IPS-18c (cell line): ENCODE data around the gene ZDHHC21.
"Not testable (repeated sequence)": the region's sequence is repeated elsewhere in the genome, so short reads cannot be mapped to it uniquely, and the experiment has no call there.

Experiments
- H3K4me3 ChIP-seq: 2 replicates; pipeline ENCODE4 v1.7.0; 2013; ENCODE audit warnings: low read depth, mild to moderate bottlenecking, low read length, moderate library complexity; ENCODE audit not compliant: insufficient read depth
- H3K9me3 ChIP-seq: one replicate; pipeline ENCODE4 v1.6.1; 2013; ENCODE audit warnings: mild to moderate bottlenecking, low read length, moderate library complexity; ENCODE audit not compliant: control insufficient read depth, insufficient read depth

The ZDHHC21 gene

GRCh38 chr9:14690948-14691730 is 2.1 kb downstream of the ZDHHC21 start:
- Histone ChIP-seq H3K4me3 (no peak overlapping the region), H3K9me3 (no peaks in the 10 kb centered on the region)

GRCh38 chr9:14687042-14687719 is 6.1 kb downstream of the ZDHHC21 start:
- no peak overlapping the region for H3K4me3 ChIP-seq
- no peaks in the 10 kb centered on the region for H3K9me3 ChIP-seq

- Histone ChIP-seq H3K4me3 (no peak overlapping the region), H3K9me3 (no peaks in the 10 kb centered on the region)
These were observed 7.1 kb downstream of the ZDHHC21 start for GRCh38 chr9:14686168-14686567.

GRCh38 chr9:14682616-14683015 is 10.6 kb downstream of the ZDHHC21 start:
- H3K4me3 ChIP-seq, H3K9me3 ChIP-seq: not testable (repeated sequence)

GRCh38 chr9:14678776-14679175 is 14.5 kb downstream of the ZDHHC21 start:
- H3K4me3 ChIP-seq = no peak overlapping the region

GRCh38 chr9:14677872-14678271 is 15.4 kb downstream of the ZDHHC21 start:
- Histone ChIP-seq H3K4me3 (no peak overlapping the region), H3K9me3 (no peaks in the 10 kb centered on the region)

More at GRCh38 chr9:14678776-14679175, 14.5 kb downstream of the ZDHHC21 start:
- H3K9me3 ChIP-seq = no peaks in the 10 kb centered on the region

GRCh38 chr9:14677396-14677795 is 15.8 kb downstream of the ZDHHC21 start:
- no peaks in the 10 kb centered on the region for H3K9me3 ChIP-seq
- H3K4me3 ChIP-seq = no peak overlapping the region

- H3K4me3 ChIP-seq = no peak overlapping the region
- H3K9me3 ChIP-seq = no peaks in the 10 kb centered on the region
These were observed 18.6 kb downstream of the ZDHHC21 start for GRCh38 chr9:14674630-14675029.

- no peak overlapping the region for H3K4me3 ChIP-seq
- H3K9me3 ChIP-seq = no peaks in the 10 kb centered on the region
These were observed 21.9 kb downstream of the ZDHHC21 start for GRCh38 chr9:14671377-14671776.

GRCh38 chr9:14670718-14671117 is 22.5 kb downstream of the ZDHHC21 start:
- H3K9me3 ChIP-seq = no peaks in the 10 kb centered on the region
- H3K4me3 ChIP-seq = no peak overlapping the region

GRCh38 chr9:14664022-14664421 is 29.2 kb downstream of the ZDHHC21 start:
- not testable (repeated sequence) for H3K4me3 ChIP-seq, H3K9me3 ChIP-seq

GRCh38 chr9:14662060-14662453 is 31.2 kb downstream of the ZDHHC21 start:
- H3K9me3 ChIP-seq = no peaks in the 10 kb centered on the region

GRCh38 chr9:14661421-14662059 is 31.7 kb downstream of the ZDHHC21 start:
- no peaks in the 10 kb centered on the region for H3K9me3 ChIP-seq
- no peak overlapping the region for H3K4me3 ChIP-seq

More at GRCh38 chr9:14662060-14662453, 31.2 kb downstream of the ZDHHC21 start:
- no peak overlapping the region for H3K4me3 ChIP-seq

- H3K4me3 ChIP-seq = no peak overlapping the region
- no peaks in the 10 kb centered on the region for H3K9me3 ChIP-seq
These were observed 32.5 kb downstream of the ZDHHC21 start for GRCh38 chr9:14660721-14661120.

GRCh38 chr9:14654932-14655331 is 38.3 kb downstream of the ZDHHC21 start:
- Histone ChIP-seq H3K9me3 (no peaks in the 10 kb centered on the region), H3K4me3 (no peak overlapping the region)

- H3K9me3 ChIP-seq = no peaks in the 10 kb centered on the region
- no peak overlapping the region for H3K4me3 ChIP-seq
These were observed 39.7 kb downstream of the ZDHHC21 start for GRCh38 chr9:14653511-14653910.

- Histone ChIP-seq H3K4me3 (no peak overlapping the region), H3K9me3 (no peaks in the 10 kb centered on the region)
These were observed 40.4 kb downstream of the ZDHHC21 start for GRCh38 chr9:14652729-14653377.
